Measurements from ENCODE around the gene ANO1.

GRCh38 chr11:70060611-70061293, 17.4 kb upstream of the ANO1 start:
- no peak for TF ChIP-seq CTCF (IDR thresholded peaks at IDR 0.05)
- TF ChIP-seq POLR2A (IDR thresholded peaks at IDR 0.05), result no peak

All from Peyer's patch (tissue), 4 donors.